ENCODE data around the gene UROC1.

DNA sequence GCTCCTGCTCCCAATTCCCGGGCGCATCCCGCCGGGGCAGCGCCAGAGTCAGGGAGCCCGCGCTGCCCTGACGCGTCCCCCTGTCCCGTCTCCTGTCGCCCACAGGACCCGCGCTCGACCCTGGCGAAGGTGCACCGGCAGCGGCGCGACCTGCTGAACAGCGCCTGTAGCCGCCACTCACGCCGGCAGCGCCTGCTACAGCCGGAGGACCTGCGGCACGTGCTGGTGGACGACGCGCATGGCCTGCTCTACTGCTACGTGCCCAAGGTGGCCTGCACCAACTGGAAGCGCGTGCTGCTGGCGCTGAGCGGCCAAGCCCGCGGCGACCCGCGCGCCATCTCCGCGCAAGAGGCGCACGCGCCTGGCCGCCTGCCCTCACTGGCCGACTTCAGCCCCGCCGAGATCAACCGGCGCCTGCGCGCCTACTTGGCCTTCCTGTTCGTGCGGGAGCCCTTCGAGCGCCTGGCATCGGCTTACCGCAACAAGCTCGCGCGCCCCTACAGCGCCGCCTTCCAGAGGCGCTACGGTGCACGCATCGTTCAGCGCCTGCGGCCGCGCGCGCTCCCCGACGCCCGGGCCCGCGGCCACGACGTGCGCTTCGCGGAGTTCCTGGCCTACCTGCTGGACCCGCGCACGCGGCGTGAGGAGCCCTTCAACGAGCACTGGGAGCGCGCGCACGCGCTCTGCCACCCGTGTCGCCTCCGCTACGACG is 24.2 kb upstream of the UROC1 start:
- no peak for TF ChIP-seq POLR2AphosphoS5 (IDR thresholded peaks at IDR 0.05; ENCODE audit: low read depth, low read length)
- TF ChIP-seq, protein P1, sequence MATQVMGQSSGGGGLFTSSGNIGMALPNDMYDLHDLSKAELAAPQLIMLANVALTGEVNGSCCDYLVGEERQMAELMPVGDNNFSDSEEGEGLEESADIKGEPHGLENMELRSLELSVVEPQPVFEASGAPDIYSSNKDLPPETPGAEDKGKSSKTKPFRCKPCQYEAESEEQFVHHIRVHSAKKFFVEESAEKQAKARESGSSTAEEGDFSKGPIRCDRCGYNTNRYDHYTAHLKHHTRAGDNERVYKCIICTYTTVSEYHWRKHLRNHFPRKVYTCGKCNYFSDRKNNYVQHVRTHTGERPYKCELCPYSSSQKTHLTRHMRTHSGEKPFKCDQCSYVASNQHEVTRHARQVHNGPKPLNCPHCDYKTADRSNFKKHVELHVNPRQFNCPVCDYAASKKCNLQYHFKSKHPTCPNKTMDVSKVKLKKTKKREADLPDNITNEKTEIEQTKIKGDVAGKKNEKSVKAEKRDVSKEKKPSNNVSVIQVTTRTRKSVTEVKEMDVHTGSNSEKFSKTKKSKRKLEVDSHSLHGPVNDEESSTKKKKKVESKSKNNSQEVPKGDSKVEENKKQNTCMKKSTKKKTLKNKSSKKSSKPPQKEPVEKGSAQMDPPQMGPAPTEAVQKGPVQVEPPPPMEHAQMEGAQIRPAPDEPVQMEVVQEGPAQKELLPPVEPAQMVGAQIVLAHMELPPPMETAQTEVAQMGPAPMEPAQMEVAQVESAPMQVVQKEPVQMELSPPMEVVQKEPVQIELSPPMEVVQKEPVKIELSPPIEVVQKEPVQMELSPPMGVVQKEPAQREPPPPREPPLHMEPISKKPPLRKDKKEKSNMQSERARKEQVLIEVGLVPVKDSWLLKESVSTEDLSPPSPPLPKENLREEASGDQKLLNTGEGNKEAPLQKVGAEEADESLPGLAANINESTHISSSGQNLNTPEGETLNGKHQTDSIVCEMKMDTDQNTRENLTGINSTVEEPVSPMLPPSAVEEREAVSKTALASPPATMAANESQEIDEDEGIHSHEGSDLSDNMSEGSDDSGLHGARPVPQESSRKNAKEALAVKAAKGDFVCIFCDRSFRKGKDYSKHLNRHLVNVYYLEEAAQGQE (IDR thresholded peaks at IDR 0.05; ENCODE audit: insufficient read depth in 1 of 2, low read depth in 2 of 2, low read length in 2 of 2) = no peak
- no peak for TF ChIP-seq TAF1 (IDR thresholded peaks at IDR 0.05; ENCODE audit: borderline replicate concordance, insufficient read depth, low read length)
- no peak for TF ChIP-seq SIN3A (IDR thresholded peaks at IDR 0.05; ENCODE audit: borderline replicate concordance, insufficient read depth, low read length)
- no peak for TF ChIP-seq FOXP2 (optimal IDR thresholded peaks at IDR 0.05; ENCODE audit: borderline replicate concordance, extremely low read depth, extremely low read length, insufficient read depth)

Data from PFSK-1 (cell line).